Measurements from ENCODE around the gene FREM1. TPM values are rescaled to one million over a fixed set of nuclear protein-coding genes. Genes with fewer than 3 reads are reported as not detected.

The FREM1 gene
- total RNA-seq, 1 experiment from 2014 or later = 1.8 TPM

DNA sequence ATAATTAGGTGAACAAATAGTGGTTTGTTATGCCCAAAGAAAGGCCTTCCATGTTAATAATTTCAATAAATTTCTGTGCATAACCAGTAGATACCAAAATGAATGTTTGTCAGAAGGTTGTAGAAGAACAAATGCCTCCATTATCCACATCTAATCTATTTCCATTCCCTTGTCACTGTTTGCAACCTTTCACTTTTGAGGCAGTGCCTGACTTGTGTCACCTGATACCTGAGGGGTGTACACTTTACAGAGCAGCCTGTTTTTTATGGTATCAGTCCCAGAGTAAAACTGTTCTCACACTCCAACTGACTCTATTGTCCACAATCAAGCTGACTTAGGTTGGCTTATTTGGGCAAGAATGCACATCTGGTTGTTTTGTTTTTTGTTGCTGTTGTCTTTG is 40.1 kb downstream of the FREM1 start:
- no peak overlapping the region for H3K27ac ChIP-seq
- no peak for DNase-seq (ENCODE audit: low read depth in 1 of 2, low spot score in 2 of 2)
- H3K36me3 ChIP-seq = no peaks in the 10 kb centered on the region
- no peak overlapping the region for H3K4me3 ChIP-seq
- no peaks in the 10 kb centered on the region for H3K9me3 ChIP-seq (replicated peaks)
- H3K27me3 ChIP-seq (replicated peaks) = no peaks in the 10 kb centered on the region
- H3K4me1 ChIP-seq (replicated peaks) = no peaks in the 10 kb centered on the region

DNA sequence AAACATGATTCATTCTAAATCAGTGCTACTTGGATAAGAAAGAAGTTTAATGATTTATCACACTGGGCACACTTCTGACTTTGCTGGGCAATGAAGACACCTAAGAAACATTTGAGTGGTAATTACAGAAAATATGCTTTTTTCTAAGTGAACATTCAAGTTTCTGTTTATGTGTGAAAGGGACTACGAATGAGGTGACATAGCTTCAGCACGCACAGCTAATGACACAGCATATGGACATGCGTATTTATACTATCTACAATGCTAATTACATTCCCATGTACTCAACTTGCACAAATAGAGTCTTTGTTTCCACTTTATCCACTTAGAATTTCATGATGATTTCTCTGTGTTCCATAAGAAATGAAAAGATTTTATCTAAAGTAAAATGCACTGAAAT is 40.6 kb downstream of the FREM1 start:
- no peak overlapping the region for H3K27ac ChIP-seq
- H3K9me3 ChIP-seq (replicated peaks) = no peaks in the 10 kb centered on the region

DNA sequence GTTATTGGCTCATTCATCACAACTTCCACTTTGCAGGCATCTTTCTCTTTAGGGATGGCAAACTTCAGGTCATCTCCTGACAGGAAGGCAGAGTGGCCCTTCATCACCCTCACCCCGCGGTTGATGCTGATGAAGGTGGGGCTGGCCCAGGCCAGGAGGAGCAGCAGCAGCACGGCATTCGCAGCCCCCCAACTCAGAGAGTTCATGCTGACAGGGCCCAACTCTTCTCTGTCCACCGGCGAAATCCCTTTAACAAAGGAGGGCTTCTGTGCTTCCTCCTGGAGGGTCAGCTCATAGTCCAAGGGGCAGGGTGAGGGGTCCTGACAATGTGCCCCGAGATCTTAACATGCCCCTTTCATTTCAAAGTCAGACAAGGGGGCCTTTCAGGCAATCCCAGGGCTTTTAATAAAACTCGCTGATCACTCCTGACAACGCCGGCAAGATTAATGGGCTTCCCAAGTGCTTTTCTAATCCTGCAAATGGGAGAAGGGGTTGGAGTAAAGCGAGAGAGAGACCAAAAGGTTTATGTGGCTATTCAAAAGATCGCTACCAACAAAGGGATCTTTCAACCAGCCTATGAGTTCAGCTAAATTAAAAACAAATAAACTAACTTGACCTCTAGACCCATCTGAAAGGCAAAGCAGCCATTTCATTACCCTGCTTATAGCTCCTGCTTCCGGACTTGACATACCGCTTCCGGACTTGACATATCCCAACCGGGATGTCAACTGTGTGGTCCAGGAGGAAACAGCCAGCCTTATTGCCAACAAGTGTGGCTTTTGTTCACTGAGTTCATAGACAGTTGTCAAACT is 41.2 kb downstream of the FREM1 start:
- H3K27ac ChIP-seq = no peak overlapping the region

More for the DNA sequence above, 40.6 kb downstream of the FREM1 start:
- Histone ChIP-seq H3K4me1 (replicated peaks) (no peaks in the 10 kb centered on the region), H3K4me3 (no peak overlapping the region), H3K36me3 (no peaks in the 10 kb centered on the region), H3K27me3 (replicated peaks) (no peaks in the 10 kb centered on the region)
- DNase-seq (ENCODE audit: low read depth in 1 of 2, low spot score in 2 of 2) = no peak

DNA sequence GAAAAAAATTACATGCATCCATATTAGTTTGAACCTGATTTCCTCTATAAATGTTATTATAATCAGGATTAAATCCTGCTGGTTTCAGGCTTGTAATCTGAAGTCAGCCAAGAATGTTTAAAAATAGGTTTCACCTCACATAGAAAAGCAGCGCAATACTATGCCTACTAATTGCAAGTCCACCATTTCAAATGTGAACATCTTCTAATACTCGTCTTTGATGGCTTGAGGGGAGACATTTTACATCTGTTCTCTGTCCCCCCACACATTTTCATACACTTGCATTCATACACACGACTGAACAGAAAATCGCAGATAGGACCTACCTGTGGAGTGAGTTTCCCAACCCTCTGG is 41.8 kb downstream of the FREM1 start:
- DNase-seq (ENCODE audit: low read depth in 1 of 2, low spot score in 2 of 2) = no peak
- Histone ChIP-seq H3K4me1 (replicated peaks) (no peaks in the 10 kb centered on the region), H3K4me3 (no peak overlapping the region), H3K9me3 (replicated peaks) (no peaks in the 10 kb centered on the region), H3K36me3 (no peaks in the 10 kb centered on the region), H3K27me3 (replicated peaks) (no peaks in the 10 kb centered on the region), H3K27ac (no peak overlapping the region)

More for the DNA sequence above, 41.2 kb downstream of the FREM1 start:
- H3K27me3 ChIP-seq (replicated peaks) = no peaks in the 10 kb centered on the region
- no peaks in the 10 kb centered on the region for H3K9me3 ChIP-seq (replicated peaks)
- H3K4me3 ChIP-seq = no peak overlapping the region
- no peaks in the 10 kb centered on the region for H3K36me3 ChIP-seq
- DNase-seq (ENCODE audit: low read depth in 1 of 2, low spot score in 2 of 2) = no peak
- no peaks in the 10 kb centered on the region for H3K4me1 ChIP-seq (replicated peaks)

DNA sequence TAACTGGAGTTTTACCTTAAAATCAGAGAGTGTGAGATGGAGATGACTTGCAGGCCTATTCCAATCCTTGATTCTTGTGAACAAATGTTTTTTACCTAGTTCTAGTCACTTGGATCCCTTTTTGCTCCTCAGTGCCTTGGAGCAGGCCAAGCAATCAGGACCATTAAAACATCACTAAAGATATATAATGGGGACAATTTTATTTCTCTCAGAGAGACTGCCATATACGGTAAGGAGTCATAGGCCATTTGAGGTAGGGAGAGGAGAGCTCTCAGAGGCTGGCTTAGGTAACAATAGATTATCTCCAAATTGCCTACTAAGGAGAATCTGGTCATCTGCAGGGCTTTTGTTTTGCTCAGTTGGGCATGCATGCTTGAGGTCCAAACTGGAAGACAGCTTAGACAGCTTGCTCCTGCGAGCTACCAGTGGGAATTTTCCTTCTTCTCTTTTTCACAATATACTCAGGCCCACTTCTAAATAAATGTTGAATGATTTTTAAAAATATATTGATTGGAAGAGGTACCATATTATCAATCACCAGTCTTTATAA is 44.0 kb downstream of the FREM1 start:
- H3K36me3 ChIP-seq = no peaks in the 10 kb centered on the region
- no peak for DNase-seq (ENCODE audit: low read depth in 1 of 2, low spot score in 2 of 2)
- H3K4me1 ChIP-seq (replicated peaks) = no peaks in the 10 kb centered on the region
- no peak overlapping the region for H3K4me3 ChIP-seq
- no peaks in the 10 kb centered on the region for H3K27me3 ChIP-seq (replicated peaks)
- H3K9me3 ChIP-seq (replicated peaks) = no peaks in the 10 kb centered on the region
- no peak overlapping the region for H3K27ac ChIP-seq

DNA sequence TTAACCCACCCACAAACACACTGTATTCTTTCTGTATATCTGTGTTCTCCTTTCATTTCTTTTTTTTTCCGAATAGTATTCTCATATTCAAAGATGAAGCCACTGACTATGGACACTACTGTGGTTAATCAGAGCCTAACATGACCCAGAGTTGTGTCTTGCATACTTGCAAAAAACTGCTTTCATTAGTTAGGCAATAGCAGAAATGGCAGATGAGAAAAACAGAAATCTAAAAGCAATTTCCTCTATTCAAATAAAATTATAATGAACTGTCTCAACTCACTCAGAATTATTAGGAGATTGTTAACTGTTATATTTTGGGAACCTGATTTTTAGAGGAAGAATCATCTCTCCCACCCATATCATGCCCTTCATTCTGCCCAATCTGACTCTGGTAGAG is 45.9 kb downstream of the FREM1 start:
- DNase-seq (ENCODE audit: low read depth in 1 of 2, low spot score in 2 of 2) = no peak
- no peaks in the 10 kb centered on the region for H3K27me3 ChIP-seq (replicated peaks)
- no peaks in the 10 kb centered on the region for H3K36me3 ChIP-seq
- no peak overlapping the region for H3K27ac ChIP-seq
- H3K9me3 ChIP-seq (replicated peaks) = no peaks in the 10 kb centered on the region
- H3K4me3 ChIP-seq = no peak overlapping the region
- no peaks in the 10 kb centered on the region for H3K4me1 ChIP-seq (replicated peaks)

DNA sequence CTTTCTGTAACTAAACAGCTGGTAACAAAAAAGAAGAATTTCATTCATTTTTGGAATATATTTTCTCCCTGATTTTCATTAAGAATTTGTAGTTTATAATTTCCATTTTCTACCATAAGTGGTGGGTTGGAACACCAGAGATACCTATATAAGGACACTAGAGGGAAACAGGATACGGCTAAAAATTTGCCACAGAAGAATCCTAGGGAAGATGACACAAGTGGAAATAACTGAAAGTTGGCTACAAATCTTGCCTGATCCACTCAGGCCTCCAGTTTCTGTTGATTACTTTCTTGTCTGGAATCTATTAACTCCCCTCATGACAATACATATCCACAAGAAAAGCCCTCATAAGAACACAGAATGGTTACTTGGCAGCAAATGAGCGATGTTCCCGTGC is 46.8 kb downstream of the FREM1 start:
- Histone ChIP-seq H3K9me3 (replicated peaks) (no peaks in the 10 kb centered on the region), H3K36me3 (no peaks in the 10 kb centered on the region), H3K27ac (no peak overlapping the region), H3K4me1 (replicated peaks) (no peaks in the 10 kb centered on the region), H3K4me3 (no peak overlapping the region), H3K27me3 (replicated peaks) (no peaks in the 10 kb centered on the region)
- no peak for DNase-seq (ENCODE audit: low read depth in 1 of 2, low spot score in 2 of 2)

DNA sequence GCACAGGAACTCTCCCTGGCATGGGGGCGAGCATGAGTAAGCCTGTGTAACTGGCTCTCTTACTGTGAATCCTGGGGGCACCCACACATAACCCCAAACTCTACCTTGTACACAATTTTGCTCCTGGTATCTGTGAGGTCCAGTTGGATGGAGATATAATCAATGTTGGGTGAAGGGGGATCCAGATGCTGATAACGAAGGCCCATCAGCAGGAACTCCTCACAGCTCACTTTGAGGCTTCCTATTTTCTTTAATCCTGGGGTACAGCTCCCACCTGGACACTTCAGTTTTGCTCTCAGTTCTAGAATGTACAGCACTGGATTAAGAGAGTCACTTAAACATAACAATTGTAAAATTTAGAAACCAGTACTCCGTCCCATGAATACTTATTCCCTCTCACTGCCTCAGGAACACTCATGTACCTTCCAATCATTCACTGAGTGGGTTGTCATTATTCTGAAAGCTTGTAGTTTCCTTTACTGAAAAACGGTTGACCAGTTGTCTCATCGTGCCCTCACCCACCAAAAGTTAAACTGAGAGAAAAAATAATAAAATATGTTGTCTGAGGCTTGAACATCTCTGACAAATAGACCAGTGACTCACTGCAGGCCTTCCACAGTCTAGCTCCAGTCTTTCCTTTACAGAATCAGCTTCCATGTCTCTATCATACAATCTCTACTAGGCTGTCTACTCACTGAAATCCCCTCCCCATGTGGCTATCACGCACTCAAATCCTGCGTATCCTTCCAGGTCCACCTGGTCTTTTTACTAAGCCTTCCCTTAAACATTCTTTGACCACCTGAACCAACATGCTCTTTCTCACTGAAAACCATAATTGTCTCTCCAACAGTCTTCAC is 52.6 kb downstream of the FREM1 start:
- no peak overlapping the region for H3K27ac ChIP-seq
- H3K27me3 ChIP-seq (replicated peaks) = no peaks in the 10 kb centered on the region
- no peak overlapping the region for H3K4me3 ChIP-seq
- H3K4me1 ChIP-seq (replicated peaks) = no peaks in the 10 kb centered on the region
- H3K36me3 ChIP-seq = no peaks in the 10 kb centered on the region
- no peaks in the 10 kb centered on the region for H3K9me3 ChIP-seq (replicated peaks)
- DNase-seq (ENCODE audit: low read depth in 1 of 2, low spot score in 2 of 2) = no peak

DNA sequence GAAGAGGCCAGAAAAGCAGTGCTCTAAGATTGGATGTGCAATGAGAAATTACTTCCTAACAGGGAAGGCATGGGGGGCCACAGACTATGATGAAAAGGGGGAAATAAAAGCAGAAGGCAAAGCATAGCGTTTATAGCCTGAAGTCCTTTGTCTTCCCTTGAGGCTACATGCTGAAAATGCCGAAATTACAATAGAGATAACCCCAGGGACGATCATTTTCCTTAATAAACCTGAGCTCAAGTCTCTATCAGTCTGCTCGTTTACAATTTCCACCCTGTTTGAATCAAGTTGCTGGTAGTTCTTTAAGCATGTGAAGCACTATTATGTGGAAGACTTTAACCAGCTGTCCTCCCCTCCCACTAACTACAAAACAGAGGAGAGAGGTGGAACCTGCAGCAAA is 60.4 kb downstream of the FREM1 start:
- no peak for DNase-seq (ENCODE audit: low read depth in 1 of 2, low spot score in 2 of 2)
- no peak overlapping the region for H3K4me3 ChIP-seq
- no peaks in the 10 kb centered on the region for H3K4me1 ChIP-seq (replicated peaks)
- H3K27ac ChIP-seq = no peak overlapping the region
- H3K9me3 ChIP-seq (replicated peaks) = no peaks in the 10 kb centered on the region
- H3K27me3 ChIP-seq (replicated peaks) = no peaks in the 10 kb centered on the region
- H3K36me3 ChIP-seq = no peaks in the 10 kb centered on the region

DNA sequence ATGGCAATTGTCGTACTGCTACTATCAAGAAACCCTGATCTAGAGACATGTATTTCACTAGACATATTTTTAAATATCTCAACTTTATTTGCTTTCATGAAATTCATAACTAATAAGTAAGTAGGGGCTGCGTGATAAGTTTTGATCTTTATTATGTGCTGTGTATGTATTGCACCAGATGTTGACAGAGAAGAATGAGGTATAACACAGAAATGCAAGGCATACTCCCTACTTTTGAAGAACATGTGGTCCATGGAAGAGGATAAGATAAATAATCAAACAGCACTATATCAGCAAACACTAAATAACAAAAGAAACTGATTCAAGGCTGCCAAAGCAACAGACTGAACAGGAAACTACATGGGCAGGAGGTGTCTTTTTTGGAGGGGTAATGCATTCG is 60.9 kb downstream of the FREM1 start:
- H3K27ac ChIP-seq = no peak overlapping the region
- DNase-seq (ENCODE audit: low read depth in 1 of 2, low spot score in 2 of 2) = peak in 1 of 2 experiments; percentile 4
- H3K9me3 ChIP-seq (replicated peaks) = no peaks in the 10 kb centered on the region
- no peak overlapping the region for H3K4me3 ChIP-seq
- H3K36me3 ChIP-seq = no peaks in the 10 kb centered on the region
- H3K27me3 ChIP-seq (replicated peaks) = no peaks in the 10 kb centered on the region
- no peaks in the 10 kb centered on the region for H3K4me1 ChIP-seq (replicated peaks)

DNA sequence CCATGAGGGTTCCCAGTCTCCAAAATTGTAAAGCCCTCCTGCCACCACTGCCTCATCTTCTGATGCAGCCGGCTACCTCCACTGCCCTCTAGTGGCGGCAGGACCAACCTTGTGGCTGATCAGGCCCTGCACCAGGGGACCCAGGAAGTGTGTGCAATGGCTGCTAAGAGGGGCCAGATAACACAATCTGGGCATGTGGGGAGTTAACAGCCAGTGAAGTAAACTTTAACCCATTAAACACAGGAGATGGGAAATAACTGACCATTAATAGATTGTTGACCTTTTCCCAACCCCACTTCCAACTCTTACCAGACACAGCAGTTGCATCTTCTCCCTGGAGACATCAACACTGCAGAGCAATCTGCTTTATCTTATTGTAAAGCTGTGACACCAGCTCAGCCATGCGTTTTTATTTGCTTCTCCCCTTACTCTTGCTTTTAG is 63.3 kb downstream of the FREM1 start:
- DNase-seq (ENCODE audit: low read depth in 1 of 2, low spot score in 2 of 2) = peak; percentile 14 to 56

DNA sequence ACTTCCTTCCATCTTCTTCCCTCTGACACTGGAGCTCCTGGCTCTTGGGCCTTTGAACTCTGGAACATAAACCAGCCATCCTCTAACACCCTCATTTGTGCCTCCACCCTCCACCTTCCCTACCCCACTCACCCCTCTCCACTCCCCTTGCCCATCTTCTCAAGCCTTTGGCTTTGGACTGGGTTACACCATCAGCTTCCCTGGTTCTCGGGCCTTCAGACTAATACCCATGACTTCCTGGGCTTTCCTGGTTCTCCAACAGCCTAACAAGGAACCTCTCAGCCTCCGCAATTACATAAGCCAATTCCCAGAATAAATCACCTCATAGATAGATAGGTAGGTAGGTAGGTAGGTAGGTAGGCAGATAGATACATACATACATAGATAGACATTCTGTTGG is 67.1 kb downstream of the FREM1 start:
- DNase-seq (ENCODE audit: low read depth in 1 of 2, low spot score in 2 of 2) = no peak
- no peaks in the 10 kb centered on the region for H3K9me3 ChIP-seq (replicated peaks)
- H3K27ac ChIP-seq = no peak overlapping the region

More for the DNA sequence above, 63.3 kb downstream of the FREM1 start:
- Histone ChIP-seq H3K27me3 (replicated peaks) (no peaks in the 10 kb centered on the region), H3K4me3 (no peak overlapping the region), H3K9me3 (replicated peaks) (no peaks in the 10 kb centered on the region), H3K27ac (no peak overlapping the region), H3K4me1 (replicated peaks) (no peaks in the 10 kb centered on the region), H3K36me3 (no peaks in the 10 kb centered on the region)

DNA sequence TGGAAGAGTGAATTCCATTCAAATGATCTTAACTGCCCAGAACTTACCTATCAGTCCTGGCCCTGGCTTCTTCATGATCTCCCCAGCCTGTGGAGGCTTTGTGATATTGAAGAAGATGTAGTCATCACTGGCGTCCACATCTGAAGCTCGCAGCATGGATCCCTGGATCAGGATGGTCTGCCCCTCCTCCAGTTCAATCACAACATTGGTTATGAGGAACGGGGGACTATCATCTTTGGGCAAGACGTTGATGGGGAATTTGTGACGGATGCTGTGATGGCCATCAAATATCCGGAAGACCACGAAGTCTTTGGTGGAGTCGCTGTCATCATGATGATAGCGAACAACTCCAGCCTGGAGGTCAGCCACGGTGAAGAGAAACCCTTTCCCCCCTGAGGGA is 68.0 kb downstream of the FREM1 start:
- Histone ChIP-seq H3K27me3 (replicated peaks) (no peaks in the 10 kb centered on the region), H3K4me1 (replicated peaks) (no peaks in the 10 kb centered on the region), H3K27ac (no peak overlapping the region), H3K9me3 (replicated peaks) (no peaks in the 10 kb centered on the region), H3K36me3 (no peaks in the 10 kb centered on the region), H3K4me3 (no peak overlapping the region)
- no peak for DNase-seq (ENCODE audit: low read depth in 1 of 2, low spot score in 2 of 2)

More for the DNA sequence above, 67.1 kb downstream of the FREM1 start:
- Histone ChIP-seq H3K4me3 (no peak overlapping the region), H3K27me3 (replicated peaks) (no peaks in the 10 kb centered on the region), H3K4me1 (replicated peaks) (no peaks in the 10 kb centered on the region), H3K36me3 (no peaks in the 10 kb centered on the region)

DNA sequence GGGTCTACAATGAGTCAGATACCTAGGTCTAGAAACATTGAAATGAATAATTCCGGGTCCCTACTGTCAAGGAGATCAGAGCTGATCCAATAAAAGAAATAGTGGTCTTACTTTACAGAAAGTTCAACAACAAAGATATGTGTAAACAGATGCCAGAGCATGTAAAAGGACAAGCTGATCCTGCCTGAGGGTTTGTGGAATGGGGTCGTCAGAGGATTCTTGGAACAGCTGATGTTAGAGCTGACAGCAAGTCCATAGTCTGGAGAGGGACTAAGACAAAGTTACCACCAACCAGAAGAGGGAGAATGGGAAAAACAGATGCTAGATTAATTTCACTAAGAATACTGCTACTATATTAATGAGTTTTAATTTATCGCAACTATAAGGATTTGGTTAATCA is 71.5 kb downstream of the FREM1 start:
- no peak overlapping the region for H3K4me3 ChIP-seq
- no peaks in the 10 kb centered on the region for H3K36me3 ChIP-seq
- H3K27ac ChIP-seq = no peak overlapping the region
- no peak for DNase-seq (ENCODE audit: low read depth in 1 of 2, low spot score in 2 of 2)
- H3K4me1 ChIP-seq (replicated peaks) = no peaks in the 10 kb centered on the region
- H3K9me3 ChIP-seq (replicated peaks) = no peaks in the 10 kb centered on the region
- no peaks in the 10 kb centered on the region for H3K27me3 ChIP-seq (replicated peaks)

All from SJSA1 (cell line).